Karpas-422 (cell line): ENCODE measurements around the gene CXorf49B. TPM values are rescaled to one million over a fixed set of nuclear protein-coding genes. Genes with fewer than 3 reads are reported as not detected.
"Not testable (repeated sequence)": the region's sequence is repeated elsewhere in the genome, so short reads cannot be mapped to it uniquely, and the experiment has no call there.

Experiments
- DNase-seq: peaks from one replicate; pipeline ENCODE4 v3.0.0-alpha.2; 2015
- H2AFZ ChIP-seq: fragments of 200-600 bp; sonication (generic); 2 replicates; pipeline ENCODE4 v1.6.1; 2014; ENCODE audit warnings: antibody characterized with exemption, low read length, mixed read lengths
- H3K27ac ChIP-seq: fragments of 200-600 bp; sonication (generic); 2 replicates; pipeline ENCODE4 v1.5.1; 2014; ENCODE audit warnings: mild to moderate bottlenecking, low read length, moderate library complexity
- H3K27me3 ChIP-seq: fragments of 200-600 bp; sonication (generic); 2 replicates; pipeline ENCODE4 v1.6.1; 2014; ENCODE audit warnings: low read length, mixed read lengths
- H3K36me3 ChIP-seq: fragments of 200-600 bp; sonication (generic); 2 replicates; pipeline ENCODE4 v1.6.1; 2014; ENCODE audit warnings: low read length, mixed read lengths; ENCODE audit not compliant: insufficient read depth
- H3K4me1 ChIP-seq: fragments of 200-600 bp; sonication (generic); 2 replicates; pipeline ENCODE4 v1.6.1; 2014; ENCODE audit warnings: mild to moderate bottlenecking, low read length, mixed read lengths
- H3K4me2 ChIP-seq: fragments of 200-600 bp; sonication (generic); 2 replicates; pipeline ENCODE4 v1.6.1; 2014; ENCODE audit warnings: low read length, low read depth, mild to moderate bottlenecking; ENCODE audit not compliant: poor library complexity, severe bottlenecking
- H3K4me3 ChIP-seq: fragments of 200-600 bp; sonication (generic); 2 replicates; pipeline ENCODE4 v1.5.1; 2014; ENCODE audit warnings: mild to moderate bottlenecking, antibody characterized with exemption, low read length, mixed read lengths
- H3K79me2 ChIP-seq: fragments of 200-600 bp; sonication (generic); 2 replicates; pipeline ENCODE4 v1.6.1; 2014; ENCODE audit warnings: mild to moderate bottlenecking, low read length, mixed read lengths
- H3K9ac ChIP-seq: fragments of 200-600 bp; sonication (generic); 2 replicates; pipeline ENCODE4 v1.6.0; 2014; ENCODE audit warnings: low read length
- H3K9me2 ChIP-seq: fragments of 200-600 bp; sonication (generic), shearing (Covaris generic); replicated peaks from 2 replicates; pipeline ENCODE4 v1.6.0; 2014; ENCODE audit warnings: mild to moderate bottlenecking, low read length, moderate library complexity; ENCODE audit not compliant: insufficient read depth
- H3K9me3 ChIP-seq: fragments of 300-700, 200-600 bp; sonication (generic); 2 replicates; pipeline ENCODE4 v1.6.1; 2014; ENCODE audit warnings: low read length, mixed read lengths
- H4K20me1 ChIP-seq: fragments of 200-600 bp; sonication (generic); 2 replicates; pipeline ENCODE4 v1.6.1; 2014; ENCODE audit warnings: mild to moderate bottlenecking, antibody characterized with exemption, low read length, low read depth; ENCODE audit not compliant: insufficient read depth
- total RNA-seq: library from RNA; depleted of rRNA; stranded (reverse); fragments of >200 nt; shearing (Covaris generic); gene quantifications from 2 replicates; pipeline ENCODE4 v1.2.3, GENCODE V29; 2014; ENCODE audit warnings: low replicate concordance; rRNA removed

The CXorf49B gene
- total RNA-seq: not detected in 2 replicates

- not testable (repeated sequence) for H3K9ac ChIP-seq, DNase-seq, H3K36me3 ChIP-seq, H3K4me3 ChIP-seq, H3K4me2 ChIP-seq, H2AFZ ChIP-seq, H3K79me2 ChIP-seq, H3K27ac ChIP-seq, H3K9me2 ChIP-seq, H3K4me1 ChIP-seq, H3K9me3 ChIP-seq, H4K20me1 ChIP-seq, H3K27me3 ChIP-seq
Measured at GRCh38 chrX:71763049-71763448, at the start of gene CXorf49B. Gene CXorf49B, plus strand, starts transcription at chrX:71763349. Its CDS starts 75 bp downstream, at chrX:71763424.

- H3K27ac ChIP-seq, H3K9me2 ChIP-seq, H3K9me3 ChIP-seq, H3K36me3 ChIP-seq, H2AFZ ChIP-seq, H3K4me2 ChIP-seq, H3K4me1 ChIP-seq, H3K79me2 ChIP-seq, H3K9ac ChIP-seq, H3K27me3 ChIP-seq, H3K4me3 ChIP-seq, H4K20me1 ChIP-seq, DNase-seq: not testable (repeated sequence)
Measured at GRCh38 chrX:71714064-71714463, 49.1 kb upstream of the CXorf49B start.

GRCh38 chrX:71715551-71715950 is 47.6 kb upstream of the CXorf49B start:
- not testable (repeated sequence) for H3K9me2 ChIP-seq, H3K9me3 ChIP-seq, H3K4me1 ChIP-seq, H2AFZ ChIP-seq, H3K79me2 ChIP-seq, H3K4me2 ChIP-seq, H3K27ac ChIP-seq, H3K27me3 ChIP-seq, H3K9ac ChIP-seq, H3K36me3 ChIP-seq, H3K4me3 ChIP-seq, DNase-seq, H4K20me1 ChIP-seq

- H3K4me2 ChIP-seq, H3K36me3 ChIP-seq, H2AFZ ChIP-seq, H3K9ac ChIP-seq, H3K79me2 ChIP-seq, DNase-seq, H3K27me3 ChIP-seq, H3K9me2 ChIP-seq, H3K9me3 ChIP-seq, H3K4me3 ChIP-seq, H3K27ac ChIP-seq, H4K20me1 ChIP-seq, H3K4me1 ChIP-seq: not testable (repeated sequence)
Measured at GRCh38 chrX:71716323-71716722, 46.8 kb upstream of the CXorf49B start.

GRCh38 chrX:71718185-71718584 is 45.0 kb upstream of the CXorf49B start, which contains the start of gene CXorf49:
Gene CXorf49, minus strand, starts transcription at chrX:71718285. Its CDS starts 134 bp downstream, at chrX:71718151.
- not testable (repeated sequence) for H3K36me3 ChIP-seq, H3K79me2 ChIP-seq, H3K4me1 ChIP-seq, H3K4me3 ChIP-seq, DNase-seq, H3K9me2 ChIP-seq, H2AFZ ChIP-seq, H3K27ac ChIP-seq, H3K9me3 ChIP-seq, H3K9ac ChIP-seq, H3K27me3 ChIP-seq, H4K20me1 ChIP-seq, H3K4me2 ChIP-seq

- H3K27me3 ChIP-seq, H3K4me2 ChIP-seq, H3K9me2 ChIP-seq, H3K36me3 ChIP-seq, H3K27ac ChIP-seq, H3K4me3 ChIP-seq, H4K20me1 ChIP-seq, H3K9ac ChIP-seq, H2AFZ ChIP-seq, H3K9me3 ChIP-seq, H3K79me2 ChIP-seq, DNase-seq, H3K4me1 ChIP-seq: not testable (repeated sequence)
Measured at GRCh38 chrX:71719195-71719594, 44.0 kb upstream of the CXorf49B start.

GRCh38 chrX:71720289-71720886 is 42.8 kb upstream of the CXorf49B start:
- H3K4me2 ChIP-seq, H2AFZ ChIP-seq, H3K27me3 ChIP-seq, H3K79me2 ChIP-seq, H3K4me3 ChIP-seq, H3K9me3 ChIP-seq, DNase-seq, H3K36me3 ChIP-seq, H3K9ac ChIP-seq, H3K9me2 ChIP-seq, H4K20me1 ChIP-seq, H3K4me1 ChIP-seq, H3K27ac ChIP-seq: not testable (repeated sequence)

- not testable (repeated sequence) for H3K4me3 ChIP-seq, H3K27me3 ChIP-seq, H3K27ac ChIP-seq, H4K20me1 ChIP-seq, H3K36me3 ChIP-seq, H3K9ac ChIP-seq, H3K4me1 ChIP-seq, H3K79me2 ChIP-seq, DNase-seq, H3K9me3 ChIP-seq, H3K9me2 ChIP-seq, H3K4me2 ChIP-seq, H2AFZ ChIP-seq
Measured at GRCh38 chrX:71760688-71761281, 2.4 kb upstream of the CXorf49B start.
